ENCODE measurements around the gene TBC1D22B.

TBC1D22B gene

GRCh38 chr6:37324131-37325033 is 66.8 kb downstream of the TBC1D22B start:
- TF ChIP-seq GATA2 (IDR thresholded peaks at IDR 0.05; ENCODE audit: low read depth, low read length): no peak
- no peak for TF ChIP-seq GATA3 (IDR thresholded peaks at IDR 0.05; ENCODE audit: low read depth, low read length)

- TF ChIP-seq GATA2 (IDR thresholded peaks at IDR 0.05; ENCODE audit: low read depth, low read length): no peak
- no peak for TF ChIP-seq GATA3 (IDR thresholded peaks at IDR 0.05; ENCODE audit: low read depth, low read length)
Observed at GRCh38 chr6:37331047-37331446, 73.5 kb downstream of the TBC1D22B start.

GRCh38 chr6:37332894-37333293 is 75.3 kb downstream of the TBC1D22B start:
- TF ChIP-seq GATA3 (IDR thresholded peaks at IDR 0.05; ENCODE audit: low read depth, low read length): no peak
- no peak for TF ChIP-seq GATA2 (IDR thresholded peaks at IDR 0.05; ENCODE audit: low read depth, low read length)

GRCh38 chr6:37334047-37334446 is 76.5 kb downstream of the TBC1D22B start:
- TF ChIP-seq GATA2 (IDR thresholded peaks at IDR 0.05; ENCODE audit: low read depth, low read length) (no peak), GATA3 (IDR thresholded peaks at IDR 0.05; ENCODE audit: low read depth, low read length) (no peak)

GRCh38 chr6:37338745-37339255 is 81.2 kb downstream of the TBC1D22B start:
- no peak for TF ChIP-seq GATA2 (IDR thresholded peaks at IDR 0.05; ENCODE audit: low read depth, low read length)
- no peak for TF ChIP-seq GATA3 (IDR thresholded peaks at IDR 0.05; ENCODE audit: low read depth, low read length)

- no peak for TF ChIP-seq GATA2 (IDR thresholded peaks at IDR 0.05; ENCODE audit: low read depth, low read length)
- TF ChIP-seq GATA3 (IDR thresholded peaks at IDR 0.05; ENCODE audit: low read depth, low read length): no peak
Observed at GRCh38 chr6:37339741-37340638, 82.4 kb downstream of the TBC1D22B start.

GRCh38 chr6:37340639-37340943 is 83.0 kb downstream of the TBC1D22B start:
- no peak for TF ChIP-seq GATA3 (IDR thresholded peaks at IDR 0.05; ENCODE audit: low read depth, low read length)
- TF ChIP-seq GATA2 (IDR thresholded peaks at IDR 0.05; ENCODE audit: low read depth, low read length): no peak

- TF ChIP-seq GATA3 (IDR thresholded peaks at IDR 0.05; ENCODE audit: low read depth, low read length): no peak
- TF ChIP-seq GATA2 (IDR thresholded peaks at IDR 0.05; ENCODE audit: low read depth, low read length): no peak
Observed at GRCh38 chr6:37343248-37343647, 85.7 kb downstream of the TBC1D22B start.

- TF ChIP-seq GATA2 (IDR thresholded peaks at IDR 0.05; ENCODE audit: low read depth, low read length): no peak
- TF ChIP-seq GATA3 (IDR thresholded peaks at IDR 0.05; ENCODE audit: low read depth, low read length): no peak
Observed at GRCh38 chr6:37344308-37344707, 86.7 kb downstream of the TBC1D22B start.

GRCh38 chr6:37347177-37347576 is 89.6 kb downstream of the TBC1D22B start:
- TF ChIP-seq GATA3 (IDR thresholded peaks at IDR 0.05; ENCODE audit: low read depth, low read length) (no peak), GATA2 (IDR thresholded peaks at IDR 0.05; ENCODE audit: low read depth, low read length) (no peak)

- TF ChIP-seq GATA2 (IDR thresholded peaks at IDR 0.05; ENCODE audit: low read depth, low read length) (no peak), GATA3 (IDR thresholded peaks at IDR 0.05; ENCODE audit: low read depth, low read length) (no peak)
Observed at GRCh38 chr6:37347670-37348111, 90.1 kb downstream of the TBC1D22B start.

GRCh38 chr6:37351027-37351426 is 93.5 kb downstream of the TBC1D22B start:
- TF ChIP-seq GATA2 (IDR thresholded peaks at IDR 0.05; ENCODE audit: low read depth, low read length) (no peak), GATA3 (IDR thresholded peaks at IDR 0.05; ENCODE audit: low read depth, low read length) (no peak)

- TF ChIP-seq GATA3 (IDR thresholded peaks at IDR 0.05; ENCODE audit: low read depth, low read length) (no peak), GATA2 (IDR thresholded peaks at IDR 0.05; ENCODE audit: low read depth, low read length) (no peak)
Observed at GRCh38 chr6:37352384-37352783, 94.8 kb downstream of the TBC1D22B start.
